ENCODE results near the gene DHRS3. TPM values are rescaled to one million over a fixed set of nuclear protein-coding genes. Genes with fewer than 3 reads are reported as not detected.

The DHRS3 gene
- total and polyA plus RNA-seq, 2 donors (not counting 1 experiment from before 2014, with no cell fraction given), result 0.37 TPM

GRCh38 chr1:12640958-12641272 is 22.9 kb upstream of the DHRS3 start:
- peaks cover 0 to 7% (median 0%) of the 10 kb centered on the region in 4 experiments for H3K27me3 ChIP-seq (replicated peaks in 1 of 4; ENCODE audit: control extremely low read depth in 1 of 4, control insufficient read depth in 3 of 4, insufficient read depth in 4 of 4, low read length in 3 of 4)
- Mint-ChIP-seq H3K27me3 (no peaks in the 10 kb centered on the region), H3K9me3 (ENCODE audit: insufficient read depth) (peaks cover 4% of the 10 kb centered on the region), H3K27ac (no peak overlapping the region), H3K4me3 (no peak overlapping the region), H3K4me1 (no peaks in the 10 kb centered on the region)
- H2AFZ ChIP-seq (ENCODE audit: insufficient read depth, low read depth, low read length, poor library complexity, severe bottlenecking), result no peak overlapping the region
- intact Hi-C loops (cut with micrococcal nuclease), result no loop called here
- peaks cover 5 to 22% (median 20%) of the 10 kb centered on the region in 3 donors for H3K9me3 ChIP-seq (ENCODE audit: control extremely low read depth in 1 of 3, control insufficient read depth in 2 of 3, insufficient read depth in 1 of 3, low read length in 2 of 3)
- no peaks in the 10 kb centered on the region for H3K4me1 ChIP-seq (ENCODE audit: control insufficient read depth in 2 of 2, insufficient read depth in 2 of 2, low read length in 2 of 2)
- H3K4me3 ChIP-seq (ENCODE audit: control extremely low read depth in 1 of 5, extremely low read depth in 1 of 5, insufficient read depth in 1 of 5, low read depth in 2 of 5, low read length in 4 of 5), result no peak overlapping the region
- no peaks in the 10 kb centered on the region for H3K36me3 ChIP-seq (replicated peaks in 1 of 2; ENCODE audit: control extremely low read depth in 1 of 2, control insufficient read depth in 1 of 2, extremely low read depth in 1 of 2, insufficient read depth in 2 of 2, low read length in 1 of 2)
- H3K79me2 ChIP-seq (ENCODE audit: control insufficient read depth, insufficient read depth, low read length), result no peaks in the 10 kb centered on the region
- ChIA-PET POLR2A (no interaction called here), CTCF (interaction anchor here (2.6 kb wide), 1 partner anchor 17 kb away, joined by 14 read pairs; no protein-coding TSS in a partner anchor)
- H3K9ac ChIP-seq (ENCODE audit: low read length), result no peak overlapping the region
- H3K4me2 ChIP-seq (replicated peaks; ENCODE audit: low read depth, low read length, poor library complexity, severe bottlenecking), result no peak overlapping the region
- no peak for DNase-seq
- no peak for ATAC-seq (ENCODE audit: low read depth)
- H4K20me1 ChIP-seq (ENCODE audit: control insufficient read depth, insufficient read depth, low read length, poor library complexity, severe bottlenecking), result no peaks in the 10 kb centered on the region
- TF ChIP-seq EZH2 (IDR thresholded peaks at IDR 0.05; ENCODE audit: borderline replicate concordance, insufficient read depth, low read depth, low read length, poor library complexity, severe bottlenecking), result no peak
- no peak for TF ChIP-seq CTCF (IDR thresholded peaks at IDR 0.05)
- H3K27ac ChIP-seq (ENCODE audit: low read length in 2 of 2), result no peak overlapping the region

- H3K9me3 Mint-ChIP-seq (ENCODE audit: insufficient read depth), result peaks cover 4% of the 10 kb centered on the region
- no peak for DNase-seq
- no peaks in the 10 kb centered on the region for H3K4me1 ChIP-seq (ENCODE audit: control insufficient read depth in 2 of 2, insufficient read depth in 2 of 2, low read length in 2 of 2)
- H2AFZ ChIP-seq (ENCODE audit: insufficient read depth, low read depth, low read length, poor library complexity, severe bottlenecking), result no peak overlapping the region
- H3K79me2 ChIP-seq (ENCODE audit: control insufficient read depth, insufficient read depth, low read length), result no peaks in the 10 kb centered on the region
- no peaks in the 10 kb centered on the region for H3K4me1 Mint-ChIP-seq
- H3K9ac ChIP-seq (ENCODE audit: low read length), result no peak overlapping the region
- H3K27ac ChIP-seq (ENCODE audit: low read length in 2 of 2), result no peak overlapping the region
- peaks cover 0 to 7% (median 0%) of the 10 kb centered on the region in 4 experiments for H3K27me3 ChIP-seq (replicated peaks in 1 of 4; ENCODE audit: control extremely low read depth in 1 of 4, control insufficient read depth in 3 of 4, insufficient read depth in 4 of 4, low read length in 3 of 4)
- no peaks in the 10 kb centered on the region for H3K36me3 ChIP-seq (replicated peaks in 1 of 2; ENCODE audit: control extremely low read depth in 1 of 2, control insufficient read depth in 1 of 2, extremely low read depth in 1 of 2, insufficient read depth in 2 of 2, low read length in 1 of 2)
- H3K4me3 Mint-ChIP-seq, result no peak overlapping the region
- CTCF ChIA-PET, result interaction anchor here (2.6 kb wide), 1 partner anchor 17 kb away, joined by 14 read pairs; no protein-coding TSS in a partner anchor
- no peaks in the 10 kb centered on the region for H3K27me3 Mint-ChIP-seq
- POLR2A ChIA-PET, result no interaction called here
- H3K27ac Mint-ChIP-seq, result no peak overlapping the region
- no peak overlapping the region for H3K4me3 ChIP-seq (ENCODE audit: control extremely low read depth in 1 of 5, extremely low read depth in 1 of 5, insufficient read depth in 1 of 5, low read depth in 2 of 5, low read length in 4 of 5)
- 95% methylated on average over 5 of the region's 7 CpGs for WGBS (ENCODE audit: insufficient coverage)
- intact Hi-C loops (cut with micrococcal nuclease), result no loop called here
- H3K4me2 ChIP-seq (replicated peaks; ENCODE audit: low read depth, low read length, poor library complexity, severe bottlenecking), result no peak overlapping the region
- peaks cover 5 to 22% (median 20%) of the 10 kb centered on the region in 3 donors for H3K9me3 ChIP-seq (ENCODE audit: control extremely low read depth in 1 of 3, control insufficient read depth in 2 of 3, insufficient read depth in 1 of 3, low read length in 2 of 3)
- TF ChIP-seq EZH2 (IDR thresholded peaks at IDR 0.05; ENCODE audit: borderline replicate concordance, insufficient read depth, low read depth, low read length, poor library complexity, severe bottlenecking), result no peak
- TF ChIP-seq CTCF (IDR thresholded peaks at IDR 0.05), result no peak
- ATAC-seq (ENCODE audit: low read depth), result no peak
- no peaks in the 10 kb centered on the region for H4K20me1 ChIP-seq (ENCODE audit: control insufficient read depth, insufficient read depth, low read length, poor library complexity, severe bottlenecking)
Measured at GRCh38 chr1:12640237-12640957, 22.4 kb upstream of the DHRS3 start.

All from B cell (primary cell).